Chondrocyte (in vitro differentiated cells): ENCODE results near the gene AMIGO2. TPM values are rescaled to one million over a fixed set of nuclear protein-coding genes. Genes with fewer than 3 reads are reported as not detected.

Source experiments
- DNase-seq: peaks from one replicate; pipeline ENCODE4 v3.0.0; 2021; ENCODE audit warnings: mixed read lengths, low spot score
- H3K27ac Mint-ChIP-seq: one replicate; pipeline ENCODE4 v1.8.0; 2021; ENCODE audit warnings: mild to moderate bottlenecking, moderate library complexity, mixed read lengths; ENCODE audit not compliant: unreplicated experiment
- H3K27me3 Mint-ChIP-seq: 2 replicates; pipeline ENCODE4 v1.8.0; 2021; ENCODE audit warnings: low read depth, mixed read lengths
- H3K36me3 Mint-ChIP-seq: 2 replicates; pipeline ENCODE4 v1.8.0; 2021; ENCODE audit warnings: low read depth, mixed read lengths
- H3K4me1 Mint-ChIP-seq: 2 replicates; pipeline ENCODE4 v1.8.0; 2021; ENCODE audit warnings: low read depth, mild to moderate bottlenecking, mixed read lengths
- H3K4me3 Mint-ChIP-seq: one replicate; pipeline ENCODE4 v1.8.0; 2021; ENCODE audit warnings: mild to moderate bottlenecking, moderate library complexity, mixed read lengths; ENCODE audit not compliant: unreplicated experiment
- H3K9me3 Mint-ChIP-seq: 2 replicates; pipeline ENCODE4 v1.8.0; 2021; ENCODE audit warnings: low read depth, mixed read lengths
- CTCF ChIP-seq: fragments of 200-600 bp; sonication (generic); IDR thresholded peaks from 2 replicates; pipeline ENCODE4 v1.5.0; 2021; ENCODE audit warnings: antibody characterized with exemption, mild to moderate bottlenecking, moderate library complexity
- total RNA-seq: library from RNA; stranded (reverse); gene quantifications from 3 replicates; pipeline ENCODE4 v1.2.1, GENCODE V29; 2021

The AMIGO2 gene
- total RNA-seq, 1 donor from 2014 or later: 153 TPM

- H3K9me3 Mint-ChIP-seq: no peaks in the 10 kb centered on the region
- H3K4me1 Mint-ChIP-seq: peaks cover 6% of the 10 kb centered on the region
- peaks cover 2% of the 10 kb centered on the region for H3K36me3 Mint-ChIP-seq
- H3K4me3 Mint-ChIP-seq: no peak overlapping the region
- no peak for DNase-seq
- no peaks in the 10 kb centered on the region for H3K27me3 Mint-ChIP-seq
- H3K27ac Mint-ChIP-seq: no peak overlapping the region
- no peak for TF ChIP-seq CTCF
These were observed 31.6 kb upstream of the AMIGO2 start for GRCh38 chr12:47111392-47111778.

- Mint-ChIP-seq H3K27ac (no peak overlapping the region), H3K4me1 (peaks cover 6% of the 10 kb centered on the region), H3K27me3 (no peaks in the 10 kb centered on the region), H3K36me3 (peaks cover 2% of the 10 kb centered on the region), H3K4me3 (no peak overlapping the region), H3K9me3 (no peaks in the 10 kb centered on the region)
- no peak for DNase-seq
- TF ChIP-seq CTCF: no peak
These were observed 31.1 kb upstream of the AMIGO2 start for GRCh38 chr12:47110718-47111391.

GRCh38 chr12:47110011-47110541 lies 30.3 kb upstream of the AMIGO2 start:
- DNase-seq: no peak
- no peak for TF ChIP-seq CTCF
- peaks cover 6% of the 10 kb centered on the region for H3K4me1 Mint-ChIP-seq
- peaks cover 2% of the 10 kb centered on the region for H3K36me3 Mint-ChIP-seq
- no peak overlapping the region for H3K27ac Mint-ChIP-seq
- H3K4me3 Mint-ChIP-seq: no peak overlapping the region
- no peaks in the 10 kb centered on the region for H3K27me3 Mint-ChIP-seq
- no peaks in the 10 kb centered on the region for H3K9me3 Mint-ChIP-seq

- H3K9me3 Mint-ChIP-seq: no peaks in the 10 kb centered on the region
- TF ChIP-seq CTCF: no peak
These were observed 28.2 kb upstream of the AMIGO2 start for GRCh38 chr12:47107926-47108325.

GRCh38 chr12:47107446-47107845 lies 27.7 kb upstream of the AMIGO2 start:
- peaks cover 12% of the 10 kb centered on the region for H3K4me1 Mint-ChIP-seq
- H3K27ac Mint-ChIP-seq: no peak overlapping the region

More at GRCh38 chr12:47107926-47108325, 28.2 kb upstream of the AMIGO2 start:
- H3K4me3 Mint-ChIP-seq: no peak overlapping the region
- no peaks in the 10 kb centered on the region for H3K27me3 Mint-ChIP-seq
- H3K27ac Mint-ChIP-seq: no peak overlapping the region
- DNase-seq: no peak
- peaks cover 14% of the 10 kb centered on the region for H3K4me1 Mint-ChIP-seq
- H3K36me3 Mint-ChIP-seq: peaks cover 2% of the 10 kb centered on the region

More at GRCh38 chr12:47107446-47107845, 27.7 kb upstream of the AMIGO2 start:
- no peaks in the 10 kb centered on the region for H3K9me3 Mint-ChIP-seq
- H3K36me3 Mint-ChIP-seq: peaks cover 2% of the 10 kb centered on the region
- no peak for DNase-seq
- no peak for TF ChIP-seq CTCF
- H3K4me3 Mint-ChIP-seq: no peak overlapping the region
- no peaks in the 10 kb centered on the region for H3K27me3 Mint-ChIP-seq
